B cell (primary cell): ENCODE measurements around the gene CDC42BPA. TPM values are rescaled to one million over a fixed set of nuclear protein-coding genes. Genes with fewer than 3 reads are reported as not detected.

ENCODE experiments used
- ATAC-seq: fragments of 200-7000 bp; cut with Tn5 transposase; one replicate; pipeline ENCODE4 v1.10.0; 2021; ENCODE audit warnings: low read depth, mild to moderate bottlenecking, moderate number of reproducible peaks, moderate library complexity
- CTCF ChIA-PET: fragments of 350-600 bp; sonication (Branson Sonifier 250); formaldehyde crosslinking; loops from one replicate; lab custom pipeline; 2021; ENCODE audit warnings: antibody characterized with exemption, inconsistent platforms; lab: Charles Lee
- POLR2A ChIA-PET: fragments of 350-600 bp; sonication (Branson Sonifier 250); formaldehyde crosslinking; loops from one replicate; lab custom pipeline; 2021; ENCODE audit warnings: antibody characterized with exemption; lab: Charles Lee
- DNase-seq: peaks from one replicate; pipeline ENCODE4 v3.0.0; 2013
- H2AFZ ChIP-seq: 2 replicates; pipeline ENCODE4 v1.6.1; 2012; ENCODE audit warnings: mild to moderate bottlenecking, low read depth, low read length; ENCODE audit not compliant: insufficient read depth, poor library complexity, severe bottlenecking
- H3K27ac ChIP-seq, 2 donors: 1 replicate in 1 of 2; 2 replicates in 1 of 2; pipeline ENCODE4 v1.5.1; 2012 to 2013; ENCODE audit warnings: low read length in 2 of 2, mild to moderate bottlenecking in 2 of 2, moderate library complexity in 1 of 2
- H3K27me3 ChIP-seq, 4 experiments: fragments of 200-600 bp in 1 of 4; sonication (generic) in 1 of 4; replicated peaks in 1 of 4; 1 replicate in 2 of 4; 2 replicates in 2 of 4; pipeline versions ENCODE4 v1.6.1 to v1.7.0; 2013 to 2016; ENCODE audit warnings: low read length in 3 of 4, mild to moderate bottlenecking in 2 of 4, mixed read lengths in 1 of 4, moderate library complexity in 1 of 4; ENCODE audit not compliant: insufficient read depth in 4 of 4, control insufficient read depth in 3 of 4; ENCODE audit errors: control extremely low read depth in 1 of 4
- H3K36me3 ChIP-seq, 2 experiments: replicated peaks in 1 of 2; 1 replicate in 1 of 2; 2 replicates in 1 of 2; pipeline versions ENCODE4 v1.6.1 to v1.7.1; 2013; ENCODE audit warnings: low read length in 1 of 2; ENCODE audit not compliant: insufficient read depth in 2 of 2, control insufficient read depth in 1 of 2; ENCODE audit errors: control extremely low read depth in 1 of 2, extremely low read depth in 1 of 2
- H3K4me1 ChIP-seq, 2 donors: fragments of 200-600 bp in 1 of 2; sonication (generic) in 1 of 2; 1 replicate in 1 of 2; 2 replicates in 1 of 2; pipeline versions ENCODE4 v1.5.1 to v1.6.1; 2013 to 2017; ENCODE audit warnings: low read length in 2 of 2; ENCODE audit not compliant: control insufficient read depth in 2 of 2, insufficient read depth in 2 of 2
- H3K4me2 ChIP-seq: replicated peaks from 2 replicates; pipeline ENCODE3; 2012; ENCODE audit warnings: mild to moderate bottlenecking, low read depth, low read length; ENCODE audit not compliant: poor library complexity, severe bottlenecking
- H3K4me3 ChIP-seq, 5 experiments: fragments of 200-600 bp in 1 of 5; sonication (generic) in 1 of 5; 1 replicate in 3 of 5; 2 replicates in 2 of 5; pipeline versions ENCODE4 v1.5.1 to v1.7.0; 2011 to 2016; ENCODE audit warnings: low read length in 4 of 5, mild to moderate bottlenecking in 4 of 5, low read depth in 2 of 5, control low read depth in 1 of 5, moderate library complexity in 1 of 5; ENCODE audit not compliant: insufficient read depth in 1 of 5; ENCODE audit errors: control extremely low read depth in 1 of 5, extremely low read depth in 1 of 5
- H3K79me2 ChIP-seq: fragments of 200-600 bp; sonication (generic); one replicate; pipeline ENCODE4 v1.6.0; 2016; ENCODE audit warnings: low read length; ENCODE audit not compliant: control insufficient read depth, insufficient read depth
- H3K9ac ChIP-seq: fragments of 200-600 bp; sonication (generic); 2 replicates; pipeline ENCODE4 v1.6.1; 2017; ENCODE audit warnings: mild to moderate bottlenecking, low read length, moderate library complexity
- H3K9me3 ChIP-seq, 3 donors: one replicate each; pipeline versions ENCODE4 v1.6.1 to v1.7.1; 2013; ENCODE audit warnings: low read length in 2 of 3; ENCODE audit not compliant: control insufficient read depth in 2 of 3, insufficient read depth in 1 of 3; ENCODE audit errors: control extremely low read depth in 1 of 3
- H4K20me1 ChIP-seq: 2 replicates; pipeline ENCODE4 v1.6.0; 2012; ENCODE audit warnings: mild to moderate bottlenecking, low read length; ENCODE audit not compliant: insufficient read depth, control insufficient read depth, poor library complexity, severe bottlenecking
- H3K27ac Mint-ChIP-seq: one replicate; pipeline ENCODE4 v1.8.0; 2021; ENCODE audit warnings: mixed read lengths
- H3K27me3 Mint-ChIP-seq: one replicate; pipeline ENCODE4 v1.8.0; 2021; ENCODE audit warnings: mixed read lengths
- H3K4me1 Mint-ChIP-seq: one replicate; pipeline ENCODE4 v1.8.0; 2021; ENCODE audit warnings: mixed read lengths
- H3K4me3 Mint-ChIP-seq: one replicate; pipeline ENCODE4 v1.8.0; 2021; ENCODE audit warnings: mixed read lengths
- H3K9me3 Mint-ChIP-seq: one replicate; pipeline ENCODE4 v1.8.0; 2022; ENCODE audit warnings: mixed read lengths; ENCODE audit not compliant: insufficient read depth
- CTCF ChIP-seq: fragments of 200-600 bp; IDR thresholded peaks from one replicate; pipeline ENCODE4 v1.8.0; 2022; ENCODE audit warnings: antibody characterized with exemption, mild to moderate bottlenecking
- EZH2 ChIP-seq: IDR thresholded peaks from 2 replicates; pipeline ENCODE4 v1.6.1; 2012; ENCODE audit warnings: borderline replicate concordance, low read depth, mild to moderate bottlenecking, moderate library complexity, low read length; ENCODE audit not compliant: insufficient read depth, poor library complexity, severe bottlenecking
- WGBS: methylation state at CpG from one replicate; pipeline ENCODE4 v1.1.5; 2013; ENCODE audit warnings: missing lambda C conversion rate; ENCODE audit not compliant: insufficient coverage; 5-methylcytosine and 5-hydroxymethylcytosine counted together
- intact Hi-C: fragments of 100-400 bp; cut with micrococcal nuclease; formaldehyde crosslinking; loops from one replicate; pipeline ENCODE4 v1.10.0; 2022
- polyA plus RNA-seq: library from polyadenylated mRNA; depleted of rRNA; stranded (reverse); fragments of >200 nt; gene quantifications from 2 replicates; pipeline ENCODE4 v1.2.3, GENCODE V29; 2012
- total RNA-seq, 2 donors: library from RNA; stranded (reverse); fragments of 120-200 nt in 1 of 2; gene quantifications; 1 replicate in 1 of 2; 2 replicates in 1 of 2; pipeline versions ENCODE4 v1.2.3 to v1.2.4, GENCODE V29; 2013 to 2022

The CDC42BPA gene
- total and polyA plus RNA-seq, 2 donors (not counting 1 experiment from before 2014, with no cell fraction given), result 0.04 to 0.69 TPM

GRCh38 chr1:227349967-227350366 is 31.7 kb upstream of the CDC42BPA start:
- H3K9me3 ChIP-seq, result no peaks in the 10 kb centered on the region
- CTCF ChIA-PET, result interaction anchor here (0.6 to 0.7 kb wide), 3 partner anchors 10 to 396 kb away, joined by 4 read pairs; no protein-coding TSS in a partner anchor
- Mint-ChIP-seq H3K27me3 (no peaks in the 10 kb centered on the region), H3K4me3 (no peak overlapping the region), H3K27ac (no peak overlapping the region), H3K4me1 (no peaks in the 10 kb centered on the region), H3K9me3 (no peaks in the 10 kb centered on the region)
- no CpG with 5 or more reads among the region's 3 CpGs for WGBS
- no peaks in the 10 kb centered on the region for H3K27me3 ChIP-seq
- POLR2A ChIA-PET, result no interaction called here
- no peak overlapping the region for H3K4me3 ChIP-seq
- no peak overlapping the region for H3K4me2 ChIP-seq
- no peak for TF ChIP-seq CTCF
- no peak for TF ChIP-seq EZH2
- no peak for DNase-seq
- H3K9ac ChIP-seq, result no peak overlapping the region
- H3K27ac ChIP-seq, result no peak overlapping the region
- no peak overlapping the region for H2AFZ ChIP-seq
- intact Hi-C loops, result no loop called here
- H3K79me2 ChIP-seq, result no peaks in the 10 kb centered on the region
- no peaks in the 10 kb centered on the region for H3K36me3 ChIP-seq
- H4K20me1 ChIP-seq, result no peaks in the 10 kb centered on the region
- H3K4me1 ChIP-seq, result no peaks in the 10 kb centered on the region
- no peak for ATAC-seq

GRCh38 chr1:227343727-227344551 is 25.6 kb upstream of the CDC42BPA start:
- Histone ChIP-seq H3K27me3 (no peaks in the 10 kb centered on the region), H3K4me1 (no peaks in the 10 kb centered on the region), H3K4me3 (no peak overlapping the region), H3K4me2 (no peak overlapping the region), H3K36me3 (no peaks in the 10 kb centered on the region), H3K79me2 (no peaks in the 10 kb centered on the region), H3K9ac (no peak overlapping the region), H3K9me3 (no peaks in the 10 kb centered on the region), H3K27ac (no peak overlapping the region), H4K20me1 (no peaks in the 10 kb centered on the region), H2AFZ (no peak overlapping the region)
- ATAC-seq (no peak), DNase-seq (no peak)
- intact Hi-C loops, result no loop called here
- no CpG with 5 or more reads among the region's 3 CpGs for WGBS
- Mint-ChIP-seq H3K4me3 (no peak overlapping the region), H3K9me3 (peaks cover 5% of the 10 kb centered on the region), H3K4me1 (no peaks in the 10 kb centered on the region), H3K27ac (no peak overlapping the region), H3K27me3 (peaks cover 5% of the 10 kb centered on the region)
- ChIA-PET POLR2A (no interaction called here), CTCF (interaction anchor here (0.6 kb wide), 1 partner anchor 26 kb away, joined by 3 read pairs; no protein-coding TSS in a partner anchor)
- no peak for TF ChIP-seq EZH2
- TF ChIP-seq CTCF, result no peak
